GM19035 (cell line): ENCODE data around the gene ACTR2.
A peak's percentile ranks its signal among the peaks of the same experiment; 100 is the strongest.
"Not testable (repeated sequence)": the region's sequence is repeated elsewhere in the genome, so short reads cannot be mapped to it uniquely, and the experiment has no call there.

Experiments used
- ATAC-seq: cut with Tn5 transposase; IDR thresholded peaks from one replicate; pipeline ENCODE4 v1.9.1; 2021; ENCODE audit not compliant: unreplicated experiment

Gene ACTR2

GRCh38 chr2:65228263-65228750 is 676 bp downstream of the ACTR2 start:
- ATAC-seq: peak; percentile 32

GRCh38 chr2:65231121-65231520 is 3.5 kb downstream of the ACTR2 start:
- ATAC-seq: no peak

- ATAC-seq: no peak
Measured at GRCh38 chr2:65231892-65232477, 4.4 kb downstream of the ACTR2 start.

GRCh38 chr2:65232636-65233035 is 5.0 kb downstream of the ACTR2 start:
- no peak for ATAC-seq

- ATAC-seq: no peak
Measured at GRCh38 chr2:65240657-65241056, 13.0 kb downstream of the ACTR2 start.

GRCh38 chr2:65244452-65244851 is 16.8 kb downstream of the ACTR2 start:
- not testable (repeated sequence) for ATAC-seq

DNA sequence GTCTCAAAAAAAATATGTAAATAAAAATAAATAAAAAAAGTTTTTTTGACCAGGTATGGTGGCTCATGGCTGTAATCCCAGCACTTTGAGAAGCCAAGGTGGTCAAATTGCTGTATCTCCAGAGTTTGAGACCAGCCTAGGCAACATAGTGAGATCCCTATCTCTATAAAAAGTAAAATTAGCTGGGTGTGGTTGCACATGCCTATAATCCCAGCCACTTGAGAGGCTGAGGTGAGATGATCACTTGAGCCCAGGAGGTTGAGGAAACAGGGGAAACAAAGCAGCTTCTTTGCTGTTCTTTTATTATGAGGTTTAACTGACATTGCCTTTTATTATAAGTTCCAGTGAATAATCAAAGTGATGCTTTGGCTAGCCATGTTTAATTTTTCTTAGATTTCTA is 25.0 kb downstream of the ACTR2 start:
- ATAC-seq: no peak

GRCh38 chr2:65255356-65255755 is 27.7 kb downstream of the ACTR2 start:
- ATAC-seq: no peak

GRCh38 chr2:65256054-65256453 is 28.4 kb downstream of the ACTR2 start:
- ATAC-seq: no peak

GRCh38 chr2:65257866-65258265 is 30.2 kb downstream of the ACTR2 start:
- not testable (repeated sequence) for ATAC-seq

DNA sequence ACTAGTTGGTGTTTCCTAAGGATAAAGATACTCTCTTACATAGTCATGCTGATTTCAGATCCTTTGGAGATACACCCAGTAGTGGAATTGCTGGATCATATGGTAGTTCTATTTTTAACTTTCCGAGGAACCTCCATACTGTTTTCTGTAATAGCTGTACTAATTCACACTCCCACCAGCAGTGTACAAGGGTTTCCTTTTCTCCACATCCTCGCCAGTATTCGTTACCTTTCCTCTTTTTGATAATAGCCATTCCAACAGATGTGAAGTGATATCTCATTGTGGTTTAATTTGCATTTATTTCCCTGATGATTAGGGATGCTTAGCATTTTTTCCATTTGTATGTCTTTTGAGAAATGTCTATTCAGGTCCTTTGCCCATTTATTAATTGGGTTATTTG is 34.0 kb downstream of the ACTR2 start:
- ATAC-seq: no peak

- no peak for ATAC-seq
Measured at GRCh38 chr2:65263262-65263661, 35.6 kb downstream of the ACTR2 start.

GRCh38 chr2:65263986-65264385 is 36.4 kb downstream of the ACTR2 start:
- no peak for ATAC-seq

DNA sequence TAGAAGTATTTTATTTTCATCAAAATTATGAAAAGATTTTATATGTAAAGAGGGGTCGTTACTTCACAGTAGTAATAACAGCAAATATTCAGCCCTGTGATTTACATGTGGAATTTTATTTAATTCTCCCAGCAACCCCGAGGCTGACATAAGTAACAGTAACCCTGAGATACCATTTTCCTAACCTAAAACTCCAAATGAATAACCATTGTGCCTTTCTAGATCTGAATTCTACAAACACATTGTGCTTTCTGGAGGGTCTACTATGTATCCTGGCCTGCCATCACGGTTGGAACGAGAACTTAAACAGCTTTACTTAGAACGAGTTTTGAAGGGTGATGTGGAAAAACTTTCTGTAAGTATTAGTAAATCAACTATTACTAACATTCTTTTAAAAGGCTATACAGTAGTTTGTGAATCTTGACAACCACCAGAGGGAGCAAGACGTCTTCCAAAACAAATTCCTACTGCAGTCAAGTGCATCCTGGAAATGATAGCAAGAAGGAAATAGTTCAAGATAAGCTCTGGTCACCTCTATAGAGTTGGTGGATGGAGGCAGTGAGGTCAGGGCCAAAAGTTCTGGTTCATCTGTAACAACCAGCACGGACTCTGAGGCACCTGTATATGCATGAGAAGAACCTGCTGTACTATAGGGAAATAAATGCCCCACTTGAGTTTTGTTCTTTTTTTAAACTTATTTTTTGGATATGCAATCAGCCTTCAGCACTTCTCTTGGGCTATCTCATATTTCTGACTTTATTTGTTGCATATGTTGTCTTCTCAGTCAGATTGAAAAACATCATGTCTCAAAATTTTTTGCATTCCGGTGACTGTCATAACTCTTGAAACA is 37.4 kb downstream of the ACTR2 start:
- ATAC-seq: no peak

DNA sequence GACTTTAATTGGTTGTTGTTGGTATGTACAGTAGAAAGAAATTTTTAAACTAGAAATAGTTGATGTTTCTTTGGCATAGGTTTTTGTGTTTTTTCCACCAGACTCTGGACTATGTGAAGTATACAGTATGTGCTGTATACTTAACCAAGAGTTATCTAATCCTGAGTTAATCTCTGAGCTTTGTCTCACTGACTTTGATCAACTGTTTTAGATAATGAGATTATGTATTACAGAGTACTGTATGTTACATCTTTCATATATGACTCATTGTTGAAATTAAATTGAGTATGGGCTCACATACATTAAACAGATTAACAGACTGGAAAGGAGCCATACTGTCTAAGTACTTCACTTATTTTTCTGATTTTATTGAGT is 38.0 kb downstream of the ACTR2 start:
- no peak for ATAC-seq

DNA sequence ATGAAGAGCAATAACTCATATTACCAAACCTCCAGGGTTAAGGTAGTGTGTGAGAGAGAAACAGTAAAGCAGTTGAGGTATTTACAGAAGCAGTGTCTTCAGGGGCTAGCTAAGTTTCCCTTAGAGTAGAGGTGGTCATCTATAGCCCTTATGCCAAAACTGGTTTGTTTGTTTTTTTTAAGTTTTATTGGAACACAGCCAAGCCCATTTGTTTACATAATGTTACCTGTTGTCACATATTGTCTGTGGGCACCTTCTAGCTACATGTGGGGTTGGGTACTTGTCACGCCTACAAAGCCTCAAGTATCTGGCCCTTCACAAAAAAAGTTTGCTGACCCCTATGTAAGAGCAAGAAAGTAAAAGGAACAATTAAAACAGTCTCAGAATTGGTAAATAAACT is 39.4 kb downstream of the ACTR2 start:
- ATAC-seq: no peak

DNA sequence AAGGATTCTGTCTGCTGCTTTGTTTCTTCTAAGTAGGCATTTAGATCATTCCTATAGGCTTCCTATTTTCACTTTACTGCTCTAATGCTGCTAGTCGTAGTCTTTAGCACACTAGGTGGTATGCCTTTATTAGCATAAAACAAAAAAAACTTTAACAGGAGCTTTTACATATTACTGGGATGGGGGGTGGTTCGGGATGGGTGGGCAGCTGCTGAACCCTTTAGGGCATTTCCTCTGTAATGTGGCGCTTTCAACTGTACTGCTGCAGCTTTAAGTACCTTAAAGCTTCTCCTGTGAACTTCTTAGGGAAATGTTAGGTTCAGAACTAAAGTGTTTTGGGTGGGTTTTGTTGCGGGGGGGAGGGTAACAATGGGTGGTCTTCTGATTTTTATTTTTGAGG is 41.3 kb downstream of the ACTR2 start:
- ATAC-seq: no peak

DNA sequence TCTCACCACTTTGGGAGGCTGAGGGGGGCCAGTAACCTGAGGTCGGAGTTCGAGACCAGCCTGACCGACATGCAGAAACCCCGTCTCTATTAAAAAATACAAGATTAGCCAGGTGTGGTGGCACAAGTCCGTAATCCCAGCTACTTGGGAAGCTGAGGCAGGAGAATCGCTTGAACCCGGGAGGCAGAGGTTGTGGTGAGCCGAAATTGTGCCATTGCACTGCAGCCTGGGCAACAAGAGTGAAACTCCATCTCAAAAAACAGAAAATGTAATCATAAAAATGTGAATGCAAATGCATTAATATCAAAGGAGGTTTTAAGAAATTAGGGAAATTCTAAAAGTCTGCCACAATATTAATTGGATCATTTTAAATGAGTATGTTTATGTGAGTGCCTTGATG is 45.7 kb downstream of the ACTR2 start:
- no peak for ATAC-seq

- ATAC-seq: no peak
Measured at GRCh38 chr2:65275141-65275915, 47.7 kb downstream of the ACTR2 start.

- ATAC-seq: no peak
Measured at GRCh38 chr2:65276609-65277008, 49.0 kb downstream of the ACTR2 start.

DNA sequence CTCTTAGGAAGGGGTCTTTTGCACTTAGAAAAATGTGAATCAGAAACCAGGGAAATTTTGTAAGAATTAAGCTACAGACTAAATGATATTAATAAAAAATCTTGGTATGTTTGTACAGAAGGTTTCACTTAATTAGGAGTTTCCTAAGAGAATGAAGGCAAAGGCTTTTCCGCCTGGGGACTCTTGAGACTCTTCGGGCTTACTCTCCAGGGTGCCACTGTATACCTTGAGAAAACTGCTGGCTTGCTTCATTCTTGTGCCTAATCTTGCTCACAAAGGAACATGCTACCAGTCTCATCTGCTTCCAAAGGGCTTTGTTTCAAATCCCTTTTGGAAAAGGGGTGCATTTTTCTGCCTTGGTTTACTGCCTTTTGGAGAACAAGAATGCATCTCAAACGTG is 49.5 kb downstream of the ACTR2 start:
- no peak for ATAC-seq
